ENCODE measurements around the gene SIRT5.

SIRT5 gene

GRCh38 chr6:13528777-13529343 lies 45.5 kb upstream of the SIRT5 start:
- H3K4me3 ChIP-seq (ENCODE audit: control insufficient read depth, low read depth, low read length) = no peak overlapping the region
- DNase-seq (ENCODE audit: low read depth) = no peak
- no peak for TF ChIP-seq CTCF (conservative IDR thresholded peaks at IDR 0.05; ENCODE audit: control insufficient read depth, insufficient read depth, low read depth, low read length)

GRCh38 chr6:13531956-13532355 lies 42.4 kb upstream of the SIRT5 start:
- no peak for DNase-seq (ENCODE audit: low read depth)
- TF ChIP-seq CTCF (conservative IDR thresholded peaks at IDR 0.05; ENCODE audit: control insufficient read depth, insufficient read depth, low read depth, low read length) = no peak
- H3K4me3 ChIP-seq (ENCODE audit: control insufficient read depth, low read depth, low read length) = no peak overlapping the region

GRCh38 chr6:13534536-13534935 lies 39.9 kb upstream of the SIRT5 start:
- TF ChIP-seq CTCF (conservative IDR thresholded peaks at IDR 0.05; ENCODE audit: control insufficient read depth, insufficient read depth, low read depth, low read length) = no peak
- no peak for DNase-seq (ENCODE audit: low read depth)
- H3K4me3 ChIP-seq (ENCODE audit: control insufficient read depth, low read depth, low read length) = no peak overlapping the region

GRCh38 chr6:13535306-13535705 lies 39.1 kb upstream of the SIRT5 start:
- TF ChIP-seq CTCF (conservative IDR thresholded peaks at IDR 0.05; ENCODE audit: control insufficient read depth, insufficient read depth, low read depth, low read length) = no peak
- no peak for DNase-seq (ENCODE audit: low read depth)
- no peak overlapping the region for H3K4me3 ChIP-seq (ENCODE audit: control insufficient read depth, low read depth, low read length)

GRCh38 chr6:13536796-13537526 lies 37.4 kb upstream of the SIRT5 start:
- TF ChIP-seq CTCF (conservative IDR thresholded peaks at IDR 0.05; ENCODE audit: control insufficient read depth, insufficient read depth, low read depth, low read length) = no peak
- H3K4me3 ChIP-seq (ENCODE audit: control insufficient read depth, low read depth, low read length) = no peak overlapping the region
- no peak for DNase-seq (ENCODE audit: low read depth)

GRCh38 chr6:13537527-13537897 lies 36.9 kb upstream of the SIRT5 start:
- DNase-seq (ENCODE audit: low read depth) = no peak
- no peak for TF ChIP-seq CTCF (conservative IDR thresholded peaks at IDR 0.05; ENCODE audit: control insufficient read depth, insufficient read depth, low read depth, low read length)
- H3K4me3 ChIP-seq (ENCODE audit: control insufficient read depth, low read depth, low read length) = no peak overlapping the region

Measured in fibroblast of mammary gland (primary cell).